HuH-7.5 (cell line): Measurements from ENCODE around the gene HNRNPR.
"Not testable (repeated sequence)": the region's sequence is repeated elsewhere in the genome, so short reads cannot be mapped to it uniquely, and the experiment has no call there.

Source experiments
- DNase-seq: peaks from one replicate; pipeline ENCODE4 v3.0.0; 2011; ENCODE audit warnings: low spot score

HNRNPR gene

GRCh38 chr1:23344111-23344986, at the start of gene HNRNPR:
Gene HNRNPR (minus strand): TSS chr1:23344284. CDS start chr1:23341008, 3,276 bp downstream.
- peak; percentile 94 for DNase-seq

- no peak for DNase-seq
Measured at GRCh38 chr1:23393706-23394105, 49.6 kb upstream of the HNRNPR start.

DNA sequence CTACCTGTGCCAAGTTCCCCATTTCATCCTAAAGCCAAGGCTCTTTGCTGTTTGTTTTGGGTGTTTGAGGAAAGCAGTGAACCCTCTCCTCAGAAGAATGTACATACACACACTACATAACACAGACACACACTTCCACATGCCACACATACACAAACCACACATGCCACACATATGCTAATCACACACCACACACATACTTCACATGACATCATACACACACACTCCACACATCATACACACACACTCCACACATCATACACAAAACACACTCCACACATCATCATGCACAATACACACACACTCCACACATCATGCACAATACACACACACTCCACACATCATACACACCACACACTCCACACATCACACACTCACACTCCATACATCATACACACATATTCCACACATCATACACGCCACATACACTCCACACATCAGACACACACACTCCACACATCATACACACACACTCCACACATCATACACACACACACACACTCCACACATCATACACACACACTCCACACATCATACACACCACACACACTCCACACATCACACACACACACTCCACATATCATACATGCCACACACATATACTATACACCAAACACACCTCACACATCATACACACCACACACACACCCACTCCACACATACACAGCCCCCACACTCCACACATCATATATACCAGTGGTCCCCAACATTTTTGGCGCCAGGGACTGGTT, 48.2 kb upstream of the HNRNPR start:
- no peak for DNase-seq

DNA sequence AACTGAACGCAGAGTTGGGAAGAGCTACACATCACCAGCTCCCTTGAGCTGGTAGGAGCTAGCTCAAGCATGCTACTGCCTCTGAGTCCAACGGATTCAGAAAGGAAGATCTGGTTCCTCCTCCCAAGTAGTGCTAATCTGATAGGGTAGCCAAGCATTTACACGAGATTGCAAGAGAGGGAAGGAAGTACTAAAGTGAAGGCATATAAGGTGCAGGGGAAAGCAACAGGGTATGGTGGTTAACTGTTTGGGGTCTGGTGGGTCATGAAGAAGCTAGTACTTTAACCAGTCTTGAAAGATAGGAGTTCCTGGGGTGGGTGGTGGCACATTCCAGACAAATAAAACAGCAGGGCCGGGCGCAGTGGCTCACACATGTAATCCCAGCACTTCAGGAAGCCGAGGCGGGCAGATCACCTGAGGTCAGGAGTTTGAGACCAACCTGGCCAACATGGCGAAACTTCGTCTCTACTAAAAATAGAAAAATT, 45.8 kb upstream of the HNRNPR start:
- no peak for DNase-seq

DNA sequence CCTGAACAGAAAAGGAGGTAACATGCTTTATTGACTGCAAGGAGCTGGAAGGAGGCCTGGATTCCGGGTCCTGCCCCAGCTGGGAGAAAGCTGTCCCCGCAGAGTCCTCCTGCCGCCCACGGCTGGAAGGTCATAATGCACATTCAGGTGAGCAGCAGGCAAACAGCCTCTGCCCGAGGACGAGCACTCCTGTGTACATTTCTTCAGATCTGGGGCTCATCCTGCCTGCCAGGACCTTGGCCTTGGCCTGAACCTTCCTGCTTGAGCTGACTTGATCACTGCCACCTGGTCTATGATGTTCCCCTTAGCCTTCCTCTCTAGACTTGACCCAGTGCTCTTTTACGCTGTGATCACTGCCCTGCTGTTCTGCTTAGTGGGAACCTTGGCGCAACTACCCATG, 43.4 kb upstream of the HNRNPR start:
- DNase-seq, result no peak

DNA sequence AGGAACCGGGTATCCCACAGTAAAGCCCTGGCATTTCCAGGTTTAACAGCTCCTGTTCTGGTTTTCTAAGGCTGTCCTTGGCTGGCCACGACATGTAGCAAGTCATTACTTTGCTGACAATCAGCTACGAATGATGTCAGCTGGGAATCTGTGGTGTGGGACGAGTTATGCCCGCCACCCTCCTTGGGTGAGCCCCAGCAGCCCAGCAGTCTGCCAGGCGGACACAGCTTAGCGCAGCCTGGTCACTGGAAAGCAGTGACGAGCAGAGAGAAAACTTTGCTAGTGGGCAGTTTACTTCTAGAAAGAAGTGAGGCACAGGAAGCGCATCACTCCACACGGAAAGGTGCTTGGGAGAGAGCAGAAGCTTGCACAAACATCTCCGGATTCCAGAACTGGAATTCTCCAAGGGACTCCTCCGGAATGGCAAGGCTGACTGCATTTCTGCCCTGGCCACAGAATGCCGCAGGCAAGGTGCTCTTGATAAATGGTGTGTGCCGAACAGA, 41.1 kb upstream of the HNRNPR start:
- no peak for DNase-seq

GRCh38 chr1:23384312-23385058, 40.4 kb upstream of the HNRNPR start:
- DNase-seq, result no peak

DNA sequence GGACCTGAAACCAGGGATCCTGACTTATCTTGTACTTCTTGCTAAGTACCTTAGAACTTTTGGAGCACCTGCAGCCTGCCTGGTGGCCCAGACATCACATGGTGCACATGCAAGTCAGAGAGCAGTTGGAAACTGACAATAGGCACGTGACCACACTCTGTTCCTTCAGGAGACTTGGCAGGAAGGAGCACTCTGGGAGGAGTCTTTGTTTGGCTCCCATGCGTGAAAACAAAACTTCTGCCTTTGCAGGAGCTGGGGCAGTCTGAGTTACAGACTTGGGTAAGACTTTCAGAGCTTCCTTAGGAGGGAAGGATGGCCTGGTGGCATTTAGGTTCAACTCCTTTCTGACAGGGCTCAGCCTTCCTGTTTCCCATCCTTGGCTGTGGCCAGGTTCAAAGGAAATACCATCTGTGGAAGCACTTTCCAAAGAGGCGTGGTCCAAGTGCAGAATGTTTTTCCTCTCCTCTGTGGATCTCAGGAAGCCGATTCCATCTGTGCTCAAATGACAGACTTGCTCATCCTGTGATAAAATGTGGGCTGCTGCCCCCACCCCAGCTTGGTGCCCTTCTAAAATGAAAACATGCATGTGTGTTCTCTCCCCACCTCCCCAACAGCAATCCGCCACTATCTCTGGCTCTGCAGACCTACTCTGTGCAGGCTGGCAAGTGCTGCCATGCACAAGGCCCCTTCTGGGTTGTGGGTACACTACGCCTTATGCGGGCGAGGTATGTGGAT, 39.7 kb upstream of the HNRNPR start:
- no peak for DNase-seq

DNA sequence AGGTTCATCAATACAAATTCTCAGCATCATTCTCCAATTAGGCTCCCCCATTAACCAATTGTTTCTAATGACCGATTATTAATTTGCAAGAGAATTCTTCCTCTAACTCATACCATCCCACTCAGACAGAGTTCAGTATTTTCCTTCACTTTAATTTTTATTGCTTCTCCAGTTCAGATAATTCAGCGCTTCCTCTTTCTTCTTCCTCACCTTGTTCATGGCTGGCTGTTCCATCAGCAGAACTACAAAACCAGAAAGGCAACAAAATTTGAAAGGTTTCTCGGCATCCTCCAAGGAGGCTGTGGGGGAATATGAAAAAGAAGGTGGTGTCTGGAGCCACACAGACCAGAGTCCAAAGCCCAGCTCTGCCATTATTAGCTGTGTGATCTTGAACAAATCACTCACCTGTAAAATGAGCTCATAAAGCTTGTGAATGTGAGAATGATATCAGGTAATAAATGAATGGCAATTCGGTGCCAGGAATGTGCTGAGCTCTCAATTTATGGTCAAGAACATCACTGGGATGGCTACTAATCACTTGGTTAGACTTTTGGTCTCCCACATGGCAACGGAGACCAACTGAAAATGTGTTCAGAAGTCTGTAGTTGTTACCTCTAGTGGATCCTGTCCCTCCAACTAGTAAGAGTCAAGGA, 37.3 kb upstream of the HNRNPR start:
- DNase-seq, result no peak

- no peak for DNase-seq
Measured at GRCh38 chr1:23380719-23381118, 36.6 kb upstream of the HNRNPR start.

- DNase-seq, result not testable (repeated sequence)
Measured at GRCh38 chr1:23380236-23380635, 36.2 kb upstream of the HNRNPR start.

DNA sequence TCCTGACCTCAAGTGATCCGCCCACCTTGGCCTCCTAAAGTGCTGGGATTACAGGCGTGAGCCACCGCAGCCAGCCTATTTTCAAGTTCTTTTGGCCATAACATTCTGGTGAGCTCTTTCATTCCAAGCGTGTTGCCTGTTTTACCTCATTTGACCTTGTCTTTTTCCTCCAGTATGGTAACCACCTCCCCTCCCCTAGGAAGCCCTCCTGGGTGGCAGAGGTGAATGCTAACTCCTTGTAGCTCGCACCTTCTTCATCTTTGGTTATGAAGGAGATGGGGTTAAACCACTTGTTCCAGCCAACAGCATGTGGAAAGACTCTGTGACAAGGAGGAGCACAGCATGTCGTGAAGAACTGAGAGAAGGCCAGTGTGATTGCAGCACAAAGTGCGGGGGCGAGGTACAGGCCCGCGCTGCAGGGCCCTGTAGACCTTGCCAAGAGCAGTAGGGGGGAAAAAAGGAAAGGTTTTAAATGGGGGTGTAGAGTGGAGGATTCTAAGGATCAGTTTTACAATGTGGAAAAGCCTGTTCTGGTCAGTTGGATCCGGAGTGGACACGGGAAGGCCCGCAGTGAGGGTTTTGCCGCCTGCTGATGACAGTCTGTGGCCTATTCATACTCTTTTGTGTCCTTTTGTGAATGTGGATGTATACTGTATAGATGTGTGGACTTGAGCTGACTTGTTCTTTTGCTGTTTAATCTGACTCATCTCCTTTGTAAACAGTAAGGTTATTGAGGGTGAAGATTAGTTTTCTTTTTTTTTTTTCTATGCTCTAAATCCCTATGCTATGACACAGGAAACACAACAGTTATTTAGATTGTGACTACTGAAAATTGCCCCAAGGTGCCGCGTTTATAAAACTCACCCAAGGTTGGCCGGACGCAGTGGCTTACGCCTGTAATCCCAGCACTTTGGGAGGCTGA, 33.1 kb upstream of the HNRNPR start:
- no peak for DNase-seq

DNA sequence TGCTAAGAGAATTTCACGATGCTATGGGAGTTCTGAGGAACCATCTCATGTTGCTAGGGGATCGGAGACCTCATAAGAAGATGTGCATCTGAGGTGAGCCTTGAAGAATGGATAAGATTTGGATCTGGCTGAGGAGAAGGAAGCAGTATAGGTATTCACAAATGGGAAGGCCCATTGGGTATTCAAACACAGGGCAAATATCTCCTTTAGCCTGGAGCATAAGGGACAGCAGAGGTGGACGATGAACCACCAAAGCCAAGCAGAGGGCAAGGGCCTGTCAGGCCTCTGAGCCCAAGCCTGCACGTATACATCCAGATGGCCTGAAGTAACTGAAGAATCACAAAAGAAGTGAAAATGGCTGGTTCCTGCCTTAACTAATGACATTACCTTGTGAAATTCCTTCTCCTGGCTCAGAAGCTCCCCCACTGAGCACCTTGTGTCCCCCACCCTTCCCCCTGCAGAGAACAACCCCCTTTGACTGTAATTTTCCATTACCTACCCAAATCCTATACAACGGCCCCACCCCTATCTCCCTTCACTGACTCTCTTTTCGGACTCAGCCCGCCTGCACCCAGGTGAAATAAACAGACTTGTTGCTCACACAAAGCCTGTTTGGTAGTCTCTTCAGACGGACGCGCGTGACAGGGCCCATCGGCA, 30.1 kb upstream of the HNRNPR start:
- not testable (repeated sequence) for DNase-seq

DNA sequence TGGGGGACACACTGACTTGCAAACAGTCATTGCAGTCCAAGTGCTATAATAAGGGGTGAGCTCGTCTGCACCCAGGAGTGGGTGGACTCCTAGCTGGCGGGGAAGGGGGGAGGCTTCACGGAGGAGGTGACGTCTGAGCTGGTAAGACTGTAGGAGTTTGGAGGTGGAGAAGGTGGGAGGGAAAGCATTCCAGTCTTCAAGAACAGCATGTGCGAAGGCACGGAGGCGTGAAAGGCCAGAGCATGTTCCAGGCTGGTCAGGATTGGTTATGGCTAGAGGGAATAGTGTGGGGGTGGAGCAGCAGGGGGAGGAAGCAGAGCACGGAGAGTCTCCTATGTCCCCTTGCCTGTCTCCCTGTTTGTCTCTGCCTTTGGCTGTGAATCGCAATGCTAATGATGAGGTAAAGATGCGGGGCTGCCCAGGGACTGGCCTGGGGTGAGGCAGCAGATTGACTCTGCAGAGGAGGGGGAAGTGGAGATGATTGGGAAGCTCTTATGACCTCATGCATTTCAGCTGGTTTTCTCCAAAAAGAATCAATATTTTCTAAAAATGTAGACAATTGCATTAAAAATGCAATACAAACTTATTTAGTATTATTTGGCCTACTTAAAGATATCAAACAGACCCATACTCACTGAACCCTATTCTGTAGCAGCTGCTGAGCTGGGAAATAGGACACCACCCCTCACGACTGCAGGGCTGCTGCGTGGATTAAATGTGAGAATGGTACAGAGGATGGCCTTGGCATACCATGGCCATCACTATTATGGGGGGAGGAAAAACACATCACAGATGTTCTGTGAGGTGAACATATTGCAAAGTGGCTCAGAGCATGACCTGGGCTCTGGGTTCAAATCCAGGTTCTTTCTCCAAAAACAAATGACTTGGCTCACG, 28.1 kb upstream of the HNRNPR start:
- DNase-seq, result no peak

DNA sequence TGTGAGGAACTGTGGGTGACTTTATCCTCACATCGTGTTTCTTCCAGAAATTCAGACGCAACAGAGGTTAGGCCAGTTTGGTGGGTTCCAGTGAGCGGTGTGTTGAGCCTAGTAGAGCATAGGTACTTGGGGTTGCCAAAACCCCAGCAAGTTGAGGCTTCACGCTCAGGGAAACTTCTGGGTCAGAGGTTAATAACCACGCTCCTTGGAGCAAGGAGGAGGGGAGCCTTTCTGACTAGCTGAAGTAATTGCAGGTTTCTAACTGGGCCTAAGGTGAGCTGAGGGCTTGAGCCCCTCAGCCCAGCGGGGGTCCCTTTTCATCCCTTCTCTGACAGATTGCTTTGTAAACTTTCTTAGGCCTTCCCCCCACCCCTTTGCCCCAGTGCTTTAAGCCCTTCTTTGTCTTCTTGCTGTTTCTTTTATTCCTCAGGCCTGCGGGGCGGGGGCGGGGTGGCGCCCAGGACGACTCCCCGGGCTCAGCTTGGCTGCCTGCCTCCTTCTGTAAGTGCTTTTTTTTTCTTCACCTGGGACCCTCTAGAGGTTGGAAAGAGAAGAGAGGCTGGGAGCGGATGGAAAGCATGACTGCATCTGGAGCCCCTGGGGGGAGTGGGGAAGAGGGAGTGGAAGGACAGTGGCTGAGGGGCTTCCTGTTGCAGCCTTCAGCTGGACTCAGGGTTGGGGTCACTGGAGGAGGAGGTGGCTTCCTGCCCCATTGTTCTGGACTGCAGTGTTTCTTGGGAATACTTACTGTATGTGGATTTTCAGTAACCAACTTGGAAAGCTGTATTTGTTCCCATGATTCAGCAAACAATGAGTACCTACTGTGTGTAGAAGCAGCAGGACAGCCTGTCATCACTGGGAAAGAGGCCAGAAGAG, 26.9 kb upstream of the HNRNPR start:
- DNase-seq, result no peak

GRCh38 chr1:23370330-23370708, 26.2 kb upstream of the HNRNPR start:
- DNase-seq, result no peak

GRCh38 chr1:23369335-23370013, 25.4 kb upstream of the HNRNPR start, which contains the start of gene ZNF436:
Gene ZNF436 (minus strand): TSS chr1:23369836. CDS start chr1:23368005, 1,831 bp downstream.
- DNase-seq, result no peak
